Skin epidermis (tissue), 12 donors: ENCODE measurements around the gene CABP4.

Source experiments
- H3K27ac ChIP-seq, 21 experiments: fragments of 200-600 bp; sonication (generic) in 11 of 21; one replicate each; pipeline ENCODE4 v1.5.0; 2020; ENCODE audit warnings: mild to moderate bottlenecking in 3 of 21, inconsistent platforms in 2 of 21, moderate library complexity in 2 of 21
- H3K4me3 ChIP-seq, 7 experiments: fragments of 200-600 bp; sonication (generic) in 2 of 7; one replicate each; pipeline ENCODE4 v1.5.0; 2020; ENCODE audit warnings: inconsistent platforms in 2 of 7, mild to moderate bottlenecking in 2 of 7, moderate library complexity in 1 of 7

Gene CABP4

DNA sequence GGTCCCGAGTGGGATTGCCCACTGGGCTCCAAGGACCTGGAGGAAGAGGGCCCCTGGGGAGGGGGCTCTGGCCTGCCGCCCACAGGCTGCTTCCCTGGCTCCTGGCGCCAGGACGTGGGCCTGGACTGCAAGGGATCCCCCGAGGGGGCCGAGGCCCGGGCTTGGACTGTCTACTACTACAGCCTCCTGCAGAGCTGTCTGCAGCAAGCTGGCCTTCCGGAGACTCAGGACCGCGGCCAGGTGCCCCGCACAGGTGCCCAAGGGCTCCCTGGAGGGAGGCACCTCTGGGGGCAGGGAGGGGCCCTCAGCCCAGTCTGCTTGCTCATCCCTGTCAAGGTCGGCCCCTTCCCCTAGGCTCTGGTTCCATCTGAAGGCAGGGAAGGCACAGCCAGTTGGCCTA, 37.7 kb upstream of the CABP4 start:
- H3K4me3 ChIP-seq: no peak overlapping the region
- peak overlapping the region in 16 of 21 experiments; percentile 24 to 95 (median 46) for H3K27ac ChIP-seq

- H3K27ac ChIP-seq: peak overlapping the region in 15 of 21 experiments; percentile 15 to 95 (median 28)
- H3K4me3 ChIP-seq: no peak overlapping the region
These were observed 36.5 kb upstream of the CABP4 start for GRCh38 chr11:67418476-67419281.

- no peak overlapping the region for H3K4me3 ChIP-seq
These were observed 35.7 kb upstream of the CABP4 start for GRCh38 chr11:67419325-67420049.

GRCh38 chr11:67420147-67420645, 35.0 kb upstream of the CABP4 start:
- Histone ChIP-seq H3K27ac (peak overlapping the region in 19 of 21 experiments; percentile 65 to 95 (median 86)), H3K4me3 (peak overlapping the region; percentile 47 to 76 (median 62))

More at GRCh38 chr11:67419325-67420049, 35.7 kb upstream of the CABP4 start:
- peak overlapping the region in 12 of 21 experiments; percentile 16 to 95 (median 66) for H3K27ac ChIP-seq

DNA sequence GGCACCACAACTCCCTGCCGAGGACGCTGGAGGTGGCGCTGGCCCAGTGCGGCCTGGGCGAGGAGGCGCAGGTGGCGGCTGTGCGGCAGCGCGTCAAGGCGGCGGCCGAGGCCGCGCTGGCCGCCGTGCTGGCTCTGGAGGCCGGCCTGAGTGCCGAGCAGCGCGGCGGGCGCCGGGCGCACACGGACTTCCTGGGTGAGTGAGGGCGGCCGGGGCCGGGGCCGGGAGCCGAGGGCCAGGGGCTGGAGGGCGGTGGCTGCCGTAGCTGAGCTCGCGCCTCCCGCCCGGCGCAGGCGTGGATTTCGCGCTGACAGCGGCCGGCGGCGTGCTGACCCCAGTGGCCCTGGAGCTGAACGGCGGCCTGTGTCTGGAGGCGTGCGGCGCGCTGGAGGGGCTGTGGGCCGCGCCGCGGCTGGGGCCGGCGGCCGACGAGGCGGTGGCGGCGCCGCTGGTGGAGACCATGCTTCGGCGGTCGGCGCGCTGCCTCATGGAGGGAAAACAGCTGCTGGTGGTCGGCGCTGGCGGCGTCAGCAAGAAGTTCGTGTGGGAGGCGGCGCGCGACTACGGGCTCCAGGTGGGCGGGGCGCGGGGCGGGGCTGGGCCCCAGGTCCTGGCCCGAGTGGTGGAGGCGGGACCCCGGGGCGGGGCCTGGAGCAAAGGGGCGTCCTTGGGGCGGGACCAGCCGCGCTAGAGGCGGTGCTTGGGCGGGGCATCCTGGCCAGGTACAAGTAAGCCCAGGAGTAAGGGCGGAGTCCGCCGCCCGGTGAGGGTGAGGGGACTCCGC, 34.3 kb upstream of the CABP4 start:
- Histone ChIP-seq H3K27ac (peak overlapping the region; percentile 65 to 95 (median 85)), H3K4me3 (peak overlapping the region; percentile 47 to 76 (median 62))

DNA sequence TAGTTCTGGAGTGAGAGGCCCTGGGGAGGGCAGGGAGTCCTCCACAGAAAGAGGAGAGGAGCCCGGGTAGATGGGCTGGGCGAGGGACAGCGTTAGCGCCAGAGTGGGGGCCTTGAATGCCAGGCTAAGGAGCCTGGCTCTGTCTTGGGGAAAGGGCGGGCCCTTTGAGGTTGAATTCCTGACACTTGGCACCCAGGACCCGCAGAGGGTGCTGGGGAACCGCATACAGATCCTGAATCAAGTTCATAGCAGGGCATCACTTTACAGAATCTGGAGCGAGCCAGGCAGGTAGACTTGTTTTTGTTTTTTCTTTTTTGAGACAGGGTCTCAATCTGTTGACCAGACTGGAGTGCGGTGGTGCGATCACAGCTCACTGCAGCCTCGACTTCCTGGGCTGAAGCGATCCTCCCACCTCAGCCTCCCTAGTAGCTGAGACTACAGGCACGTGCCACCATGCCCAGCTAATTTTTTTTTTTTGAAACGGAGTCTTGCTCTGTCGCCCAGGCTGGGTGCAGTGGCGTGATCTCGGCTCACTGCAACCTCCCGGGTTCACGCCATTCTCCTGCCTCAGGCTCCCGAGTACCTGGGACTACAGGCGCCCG, 33.6 kb upstream of the CABP4 start:
- peak overlapping the region in 6 of 7 experiments; percentile 47 to 76 (median 64) for H3K4me3 ChIP-seq
- H3K27ac ChIP-seq: peak overlapping the region in 15 of 21 experiments; percentile 32 to 95 (median 80)

DNA sequence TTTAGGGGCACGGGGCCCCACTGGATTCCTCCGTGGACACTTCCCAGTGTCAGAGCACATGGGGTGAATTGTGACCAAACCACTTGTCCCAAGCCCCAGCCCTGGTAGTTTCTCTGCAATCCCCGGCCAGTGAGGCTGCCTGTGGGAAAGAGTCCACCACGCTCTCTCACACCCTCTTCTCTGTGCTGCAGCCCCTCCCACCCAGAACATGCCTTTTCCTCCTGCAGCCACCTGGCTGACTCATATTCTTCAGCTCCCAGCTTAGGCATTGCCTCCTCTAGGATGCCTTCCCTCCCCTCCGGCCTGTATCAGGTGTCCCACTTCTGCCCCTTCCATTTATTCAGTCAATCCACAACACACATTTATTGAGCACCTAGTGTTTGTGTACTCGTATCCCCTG, 32.3 kb upstream of the CABP4 start:
- peak overlapping the region in 1 of 21 experiments; percentile 8 for H3K27ac ChIP-seq

GRCh38 chr11:67423466-67423865, 31.7 kb upstream of the CABP4 start:
- Histone ChIP-seq H3K27ac (no peak overlapping the region), H3K4me3 (no peak overlapping the region)

More for the DNA sequence above, 32.3 kb upstream of the CABP4 start:
- H3K4me3 ChIP-seq: no peak overlapping the region

GRCh38 chr11:67423891-67424613, 31.1 kb upstream of the CABP4 start:
- Histone ChIP-seq H3K27ac (no peak overlapping the region), H3K4me3 (no peak overlapping the region)

GRCh38 chr11:67427364-67427859, 27.7 kb upstream of the CABP4 start:
- Histone ChIP-seq H3K27ac (peak overlapping the region; percentile 31 to 99 (median 93)), H3K4me3 (peak overlapping the region in 6 of 7 experiments; percentile 79 to 93 (median 84))

- Histone ChIP-seq H3K27ac (peak within 1 kb of the TSS; percentile 41 to 99 (median 93)), H3K4me3 (peak within 1 kb of the TSS; percentile 79 to 93 (median 85))
These were observed 26.8 kb upstream of the CABP4 start, which contains the start of gene RPS6KB2 for GRCh38 chr11:67428052-67429001. Gene RPS6KB2 (plus strand): TSS chr11:67428494. CDS start chr11:67428546, 52 bp downstream.

- H3K4me3 ChIP-seq: peak overlapping the region; percentile 79 to 93 (median 85)
- peak overlapping the region; percentile 41 to 99 (median 93) for H3K27ac ChIP-seq
These were observed 26.0 kb upstream of the CABP4 start for GRCh38 chr11:67429038-67429668.

GRCh38 chr11:67429722-67430121, 25.4 kb upstream of the CABP4 start:
- Histone ChIP-seq H3K27ac (peak overlapping the region in 13 of 21 experiments; percentile 9 to 97 (median 69)), H3K4me3 (peak overlapping the region in 2 of 7 experiments; percentile 79 to 85)

GRCh38 chr11:67431346-67432249, 23.6 kb upstream of the CABP4 start:
- Histone ChIP-seq H3K27ac (peak overlapping the region in 1 of 21 experiments; percentile 36), H3K4me3 (no peak overlapping the region)

- H3K27ac ChIP-seq: peak overlapping the region in 3 of 21 experiments; percentile 4 to 97 (median 39)
- H3K4me3 ChIP-seq: no peak overlapping the region
These were observed 22.4 kb upstream of the CABP4 start for GRCh38 chr11:67432655-67433349.
